ENCODE data around the gene TANC1.
"Not testable (repeated sequence)": the region's sequence is repeated elsewhere in the genome, so short reads cannot be mapped to it uniquely, and the experiment has no call there.

The TANC1 gene

GRCh38 chr2:159094173-159094737, 125.8 kb downstream of the TANC1 start:
- no peak for FAIRE-seq

- no peak for FAIRE-seq
Observed at GRCh38 chr2:159095813-159096212, 127.4 kb downstream of the TANC1 start.

GRCh38 chr2:159096302-159096855, 127.9 kb downstream of the TANC1 start:
- not testable (repeated sequence) for FAIRE-seq

- FAIRE-seq = no peak
Observed at GRCh38 chr2:159096901-159097300, 128.5 kb downstream of the TANC1 start.

GRCh38 chr2:159098361-159098760, 129.9 kb downstream of the TANC1 start:
- no peak for FAIRE-seq

GRCh38 chr2:159098921-159099411, 130.5 kb downstream of the TANC1 start:
- no peak for FAIRE-seq

GRCh38 chr2:159101755-159102489, 133.5 kb downstream of the TANC1 start:
- FAIRE-seq = no peak

- no peak for FAIRE-seq
Observed at GRCh38 chr2:159103411-159103810, 135.0 kb downstream of the TANC1 start.

- no peak for FAIRE-seq
Observed at GRCh38 chr2:159106109-159106508, 137.7 kb downstream of the TANC1 start.

GRCh38 chr2:159108181-159108893, 139.9 kb downstream of the TANC1 start:
- FAIRE-seq = no peak

- no peak for FAIRE-seq
Observed at GRCh38 chr2:159109517-159109916, 141.1 kb downstream of the TANC1 start.

GRCh38 chr2:159110784-159111183, 142.3 kb downstream of the TANC1 start:
- FAIRE-seq = no peak

- no peak for FAIRE-seq
Observed at GRCh38 chr2:159111346-159111927, 143.0 kb downstream of the TANC1 start.

- no peak for FAIRE-seq
Observed at GRCh38 chr2:159114835-159115234, 146.4 kb downstream of the TANC1 start.

GRCh38 chr2:159116922-159117321, 148.5 kb downstream of the TANC1 start:
- no peak for FAIRE-seq

GRCh38 chr2:159117658-159118057, 149.2 kb downstream of the TANC1 start:
- no peak for FAIRE-seq

GRCh38 chr2:159118115-159118858, 149.8 kb downstream of the TANC1 start:
- FAIRE-seq = peak; percentile 74

GRCh38 chr2:159118859-159119500, 150.5 kb downstream of the TANC1 start:
- FAIRE-seq = no peak

- no peak for FAIRE-seq
Observed at GRCh38 chr2:159119652-159120257, 151.3 kb downstream of the TANC1 start.

- FAIRE-seq = no peak
Observed at GRCh38 chr2:159123786-159124185, 155.3 kb downstream of the TANC1 start.

- FAIRE-seq = no peak
Observed at GRCh38 chr2:159124441-159124911, 156.0 kb downstream of the TANC1 start.
